MCF 10A (cell line): Measurements from ENCODE around the gene MAGI1. TPM values are rescaled to one million over a fixed set of nuclear protein-coding genes. Genes with fewer than 3 reads are reported as not detected.

Experiments used
- BruUV-seq: library from RNA; stranded (reverse); fragments of 400-500 nt; replicated peaks from 2 replicates; lab custom pipeline; 2021; lab: Mats Ljungman, UMichigan
- CTCF ChIA-PET: fragments of 300-600 bp; sonication (Branson Sonifier 250); formaldehyde crosslinking; extraction: SDS; loops from one replicate; lab custom pipeline; 2021; ENCODE audit warnings: antibody characterized with exemption, inconsistent platforms; lab: Yijun Ruan, JAX
- POLR2A ChIA-PET: fragments of 300-600, 350-650 bp; sonication (Branson Sonifier 250); formaldehyde crosslinking; extraction: SDS; loops from one replicate; lab custom pipeline; 2020; ENCODE audit warnings: antibody characterized with exemption, inconsistent platforms; lab: Yijun Ruan, JAX
- DNase-seq: peaks from one replicate; pipeline ENCODE4 v3.0.0-alpha.2; 2018; ENCODE audit not compliant: unreplicated experiment
- H3K27ac Mint-ChIP-seq: one replicate; pipeline ENCODE4 v1.8.0; 2022; ENCODE audit warnings: mild to moderate bottlenecking, low read depth, mixed read lengths; ENCODE audit not compliant: unreplicated experiment
- H3K27me3 Mint-ChIP-seq: one replicate; pipeline ENCODE4 v1.8.0; 2022; ENCODE audit warnings: mixed read lengths; ENCODE audit not compliant: insufficient read depth, unreplicated experiment
- H3K36me3 Mint-ChIP-seq: one replicate; pipeline ENCODE4 v1.8.0; 2022; ENCODE audit warnings: mild to moderate bottlenecking, moderate library complexity, mixed read lengths; ENCODE audit not compliant: insufficient read depth, unreplicated experiment
- H3K4me1 Mint-ChIP-seq: one replicate; pipeline ENCODE4 v1.8.0; 2022; ENCODE audit warnings: mixed read lengths; ENCODE audit not compliant: insufficient read depth, unreplicated experiment
- H3K4me3 Mint-ChIP-seq: one replicate; pipeline ENCODE4 v1.8.0; 2022; ENCODE audit warnings: mild to moderate bottlenecking, moderate library complexity, mixed read lengths; ENCODE audit not compliant: unreplicated experiment
- H3K9me3 Mint-ChIP-seq: one replicate; pipeline ENCODE4 v1.8.0; 2022; ENCODE audit warnings: mixed read lengths; ENCODE audit not compliant: unreplicated experiment
- CTCF ChIP-seq: fragments of 200-600 bp; IDR thresholded peaks from one replicate; pipeline ENCODE4 v1.8.0; 2022; ENCODE audit warnings: antibody characterized with exemption, mild to moderate bottlenecking; ENCODE audit not compliant: unreplicated experiment
- intact Hi-C: fragments of 100-400 bp; cut with micrococcal nuclease; formaldehyde crosslinking; loops from 2 replicates; pipeline ENCODE4 v1.14.1; 2022
- total RNA-seq: library from RNA; stranded (reverse); gene quantifications from 2 replicates; pipeline ENCODE4 v1.2.3, GENCODE V29; 2022

MAGI1 gene
- total RNA-seq, 1 experiment from 2014 or later: 6.2 TPM

GRCh38 chr3:65540666-65541065, 498.1 kb downstream of the MAGI1 start:
- ChIA-PET CTCF (no interaction called here), POLR2A (no interaction called here)
- no peaks in the 10 kb centered on the region for H3K36me3 Mint-ChIP-seq
- TF ChIP-seq CTCF: no peak
- no TSS peak for BruUV-seq
- no peak overlapping the region for H3K27ac Mint-ChIP-seq
- H3K4me1 Mint-ChIP-seq: peaks cover 5% of the 10 kb centered on the region
- no peak overlapping the region for H3K4me3 Mint-ChIP-seq
- H3K27me3 Mint-ChIP-seq: peaks cover 10% of the 10 kb centered on the region
- intact Hi-C loops: no loop called here
- DNase-seq: no peak
- H3K9me3 Mint-ChIP-seq: no peaks in the 10 kb centered on the region

DNA sequence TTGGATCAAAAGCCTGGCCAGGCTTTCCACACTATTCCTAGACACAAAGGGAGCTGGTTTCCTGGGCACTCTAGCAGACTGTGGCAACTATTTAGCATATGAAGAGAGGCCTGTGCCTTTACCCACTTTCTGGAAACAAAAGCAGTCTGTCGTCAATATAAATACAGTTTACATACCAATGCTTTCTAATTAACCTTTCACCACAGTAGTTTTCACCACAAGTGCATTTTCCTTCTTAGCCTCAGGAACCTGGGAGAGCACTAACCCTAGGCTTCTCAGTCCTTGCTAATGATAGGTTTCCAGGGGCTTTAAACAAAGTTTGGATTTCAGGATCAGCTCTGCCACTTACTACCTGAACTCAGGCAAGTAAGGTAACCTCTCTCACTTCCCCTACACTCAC, 499.1 kb downstream of the MAGI1 start:
- ChIA-PET POLR2A (no interaction called here), CTCF (interaction anchor here (0.6 kb wide), 2 partner anchors 39 to 137 kb away, joined by 3 to 5 read pairs; no protein-coding TSS in a partner anchor)
- H3K9me3 Mint-ChIP-seq: no peaks in the 10 kb centered on the region
- DNase-seq: no peak
- H3K4me3 Mint-ChIP-seq: no peak overlapping the region
- BruUV-seq: no TSS peak
- no peaks in the 10 kb centered on the region for H3K36me3 Mint-ChIP-seq
- H3K27me3 Mint-ChIP-seq: peaks cover 10% of the 10 kb centered on the region
- intact Hi-C loops: no loop called here
- H3K4me1 Mint-ChIP-seq: no peaks in the 10 kb centered on the region
- H3K27ac Mint-ChIP-seq: no peak overlapping the region
- TF ChIP-seq CTCF: no peak

- no TSS peak for BruUV-seq
- no peak overlapping the region for H3K4me3 Mint-ChIP-seq
- no peak for TF ChIP-seq CTCF
- no peak overlapping the region for H3K27ac Mint-ChIP-seq
- ChIA-PET POLR2A (interaction anchor here (0.6 to 0.7 kb wide), 2 partner anchors 908 to 1488 kb away, joined by 3 to 4 read pairs; no protein-coding TSS in a partner anchor), CTCF (no interaction called here)
- intact Hi-C loops: no loop called here
- no peaks in the 10 kb centered on the region for H3K9me3 Mint-ChIP-seq
- H3K4me1 Mint-ChIP-seq: no peaks in the 10 kb centered on the region
- no peak for DNase-seq
- H3K27me3 Mint-ChIP-seq: peaks cover 10% of the 10 kb centered on the region
- no peaks in the 10 kb centered on the region for H3K36me3 Mint-ChIP-seq
Observed at GRCh38 chr3:65538101-65538500, 500.6 kb downstream of the MAGI1 start.

DNA sequence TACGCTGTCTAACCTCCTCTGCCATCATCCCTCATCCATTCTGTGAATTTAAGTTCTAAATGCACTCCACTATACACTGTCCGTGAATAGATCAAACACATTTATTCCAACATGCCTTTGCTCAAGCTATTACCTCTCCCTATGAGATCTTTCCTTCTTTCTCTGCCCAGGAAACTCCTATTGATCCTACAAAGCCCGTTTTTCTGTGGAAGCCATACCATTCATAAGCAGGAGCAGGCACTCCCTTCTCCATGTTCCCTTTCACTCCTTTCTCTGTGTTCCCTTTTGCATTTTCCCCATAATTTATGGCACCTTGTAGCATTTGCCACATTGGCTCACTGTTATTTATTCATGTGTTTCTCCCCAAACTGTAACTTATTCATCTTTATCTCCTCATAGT, 501.6 kb downstream of the MAGI1 start:
- no peaks in the 10 kb centered on the region for H3K4me1 Mint-ChIP-seq
- no peak overlapping the region for H3K4me3 Mint-ChIP-seq
- no peaks in the 10 kb centered on the region for H3K36me3 Mint-ChIP-seq
- no TSS peak for BruUV-seq
- intact Hi-C loops: no loop called here
- no peak for TF ChIP-seq CTCF
- peaks cover 10% of the 10 kb centered on the region for H3K27me3 Mint-ChIP-seq
- ChIA-PET POLR2A (no interaction called here), CTCF (no interaction called here)
- no peak for DNase-seq
- H3K9me3 Mint-ChIP-seq: no peaks in the 10 kb centered on the region
- no peak overlapping the region for H3K27ac Mint-ChIP-seq
